Glomerular visceral epithelial cell (primary cell): ENCODE results near the gene LRRTM2.
"Not testable (repeated sequence)": the region's sequence is repeated elsewhere in the genome, so short reads cannot be mapped to it uniquely, and the experiment has no call there.

Experiments
- DNase-seq: peaks from one replicate; pipeline ENCODE4 v3.0.0-alpha.2; 2016; ENCODE audit errors: extremely low spot score

LRRTM2 gene, protein sequence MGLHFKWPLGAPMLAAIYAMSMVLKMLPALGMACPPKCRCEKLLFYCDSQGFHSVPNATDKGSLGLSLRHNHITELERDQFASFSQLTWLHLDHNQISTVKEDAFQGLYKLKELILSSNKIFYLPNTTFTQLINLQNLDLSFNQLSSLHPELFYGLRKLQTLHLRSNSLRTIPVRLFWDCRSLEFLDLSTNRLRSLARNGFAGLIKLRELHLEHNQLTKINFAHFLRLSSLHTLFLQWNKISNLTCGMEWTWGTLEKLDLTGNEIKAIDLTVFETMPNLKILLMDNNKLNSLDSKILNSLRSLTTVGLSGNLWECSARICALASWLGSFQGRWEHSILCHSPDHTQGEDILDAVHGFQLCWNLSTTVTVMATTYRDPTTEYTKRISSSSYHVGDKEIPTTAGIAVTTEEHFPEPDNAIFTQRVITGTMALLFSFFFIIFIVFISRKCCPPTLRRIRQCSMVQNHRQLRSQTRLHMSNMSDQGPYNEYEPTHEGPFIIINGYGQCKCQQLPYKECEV

DNA sequence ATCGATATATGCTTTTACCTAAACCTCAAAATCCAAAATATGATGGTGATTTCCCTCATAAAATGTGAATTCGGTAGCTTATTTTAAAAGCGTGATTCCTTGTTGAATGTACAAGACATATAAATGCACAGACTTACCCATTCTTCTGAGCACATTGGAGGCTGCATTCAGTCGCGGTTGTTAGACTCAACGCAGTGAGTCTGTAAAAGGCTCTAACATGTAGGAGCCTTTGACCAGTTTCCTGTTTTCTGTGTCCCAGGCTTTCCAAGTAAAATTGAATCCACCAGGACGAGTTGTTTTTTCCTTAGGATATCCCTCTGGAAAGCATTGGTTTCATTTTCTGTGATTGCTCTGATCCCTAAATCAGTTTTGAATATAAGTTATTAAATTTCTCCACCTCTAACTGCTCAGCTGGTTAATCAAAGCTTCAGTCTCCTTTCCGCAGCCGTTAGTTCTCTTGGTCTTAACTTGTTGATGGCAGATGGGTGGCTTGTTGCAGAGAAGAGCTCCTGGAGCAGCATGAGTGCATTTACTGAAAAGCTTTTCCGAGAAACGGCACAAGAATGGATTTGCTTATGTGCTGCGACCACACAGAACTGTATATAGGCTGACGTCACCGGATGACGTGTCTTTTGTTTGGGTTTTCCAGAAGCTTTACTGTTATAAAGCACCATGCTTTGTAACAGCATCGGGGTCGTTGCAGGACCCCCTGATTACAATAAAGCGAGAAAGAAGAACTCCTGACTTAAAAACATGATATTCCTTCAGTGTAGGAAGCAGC, at the start of gene LRRTM2:
TSS of gene LRRTM2 (minus strand) at position 565 of the 781 bp plus-strand sequence. CDS start at position 141, 424 bp downstream.
- DNase-seq = peak; percentile 71

DNA sequence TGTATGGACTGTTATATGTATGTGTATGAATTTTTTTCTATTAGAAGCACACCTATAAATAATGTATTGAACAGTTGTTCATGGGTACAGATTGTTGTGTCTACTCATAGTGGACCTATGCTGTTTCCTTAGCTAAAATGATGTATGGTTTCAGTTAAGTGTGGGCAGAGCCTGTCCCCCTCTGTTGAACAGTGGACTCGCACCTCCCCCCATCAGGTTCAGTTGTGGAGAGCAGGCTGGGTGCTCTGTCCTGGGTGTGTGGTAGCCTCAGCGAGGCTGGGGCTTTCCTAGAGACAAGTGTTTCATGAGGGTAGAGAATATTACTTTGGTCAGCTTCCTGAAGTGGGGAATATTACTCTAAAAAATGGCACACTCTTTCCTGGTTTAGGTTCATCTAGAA, 47.4 kb upstream of the LRRTM2 start:
- peak; percentile 39 for DNase-seq

DNA sequence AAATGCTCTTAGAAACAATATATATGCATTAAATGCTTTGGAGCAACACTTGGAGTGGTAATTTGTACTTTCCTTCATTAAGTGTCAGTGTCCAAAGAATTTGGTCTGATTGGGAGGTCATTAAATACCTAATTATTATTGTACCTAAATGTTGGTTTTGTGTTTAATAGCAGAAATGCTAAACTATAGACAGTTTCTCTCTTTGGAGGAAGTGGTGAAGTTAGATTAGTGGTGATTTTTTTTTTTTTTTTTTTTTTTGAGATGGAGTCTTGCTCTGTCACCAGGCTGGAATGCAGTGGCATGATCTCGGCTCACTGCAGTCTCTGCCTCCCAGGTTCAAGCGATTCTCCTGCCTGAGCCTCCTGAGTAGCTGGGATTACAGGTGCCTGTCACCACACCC, 46.2 kb upstream of the LRRTM2 start:
- not testable (repeated sequence) for DNase-seq

DNA sequence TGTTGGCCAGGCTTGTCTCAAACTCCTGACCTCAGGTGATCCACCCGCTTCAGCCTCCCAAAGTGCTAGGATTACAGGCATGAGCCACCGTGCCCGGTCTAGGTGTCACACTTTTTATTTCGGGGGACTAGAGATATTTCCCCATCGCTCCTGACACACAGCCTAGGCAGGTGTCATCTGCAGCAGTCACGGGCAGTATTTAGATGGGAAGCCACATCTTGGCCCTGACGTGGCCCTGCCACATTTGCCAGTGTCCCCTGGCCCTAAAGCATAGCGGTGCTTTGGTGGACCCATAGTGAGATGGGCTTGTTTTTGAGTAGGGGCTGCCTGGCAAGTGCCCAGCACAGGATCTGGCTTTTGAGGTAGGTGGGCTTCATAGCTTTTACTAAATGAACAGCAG, 45.0 kb upstream of the LRRTM2 start:
- no peak for DNase-seq

DNA sequence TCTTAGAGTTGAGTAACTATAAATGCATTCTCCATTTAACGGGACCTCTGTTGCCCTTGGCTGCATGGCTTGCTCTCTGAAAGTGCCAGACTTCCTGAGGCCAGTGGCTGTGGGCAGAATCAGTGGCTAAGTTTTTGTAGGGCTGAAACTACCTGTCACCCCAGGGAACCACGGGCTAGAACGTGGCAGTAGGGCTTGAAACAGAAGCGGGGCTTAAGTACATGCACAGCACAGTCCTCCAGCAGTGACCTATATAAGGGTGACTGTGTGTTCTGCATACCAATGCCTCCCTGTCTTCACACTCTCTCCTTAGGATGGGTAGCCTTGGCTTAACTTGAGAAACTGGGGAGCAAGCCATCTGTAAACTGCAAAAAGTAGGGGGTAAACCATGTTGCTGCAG, 43.6 kb upstream of the LRRTM2 start:
- DNase-seq = no peak

DNA sequence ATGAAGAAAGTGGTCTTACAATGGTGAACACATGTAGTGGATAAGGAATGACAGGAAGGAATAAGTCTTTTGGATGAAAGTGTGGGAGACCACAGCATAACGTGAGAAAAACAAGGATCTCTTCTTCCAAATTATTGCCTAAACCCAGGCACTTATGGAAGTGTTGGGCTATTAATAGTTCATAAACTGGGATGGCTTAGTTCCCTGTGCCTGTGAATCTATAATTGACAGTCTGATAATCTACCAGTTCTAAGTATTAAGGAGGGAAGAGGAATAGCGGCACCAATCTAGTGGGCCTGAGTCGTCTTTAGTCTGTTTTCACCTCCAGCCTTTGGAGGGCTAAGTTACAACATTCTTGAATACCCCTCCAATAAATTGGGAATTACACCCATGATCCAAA, 39.2 kb upstream of the LRRTM2 start:
- DNase-seq = no peak

DNA sequence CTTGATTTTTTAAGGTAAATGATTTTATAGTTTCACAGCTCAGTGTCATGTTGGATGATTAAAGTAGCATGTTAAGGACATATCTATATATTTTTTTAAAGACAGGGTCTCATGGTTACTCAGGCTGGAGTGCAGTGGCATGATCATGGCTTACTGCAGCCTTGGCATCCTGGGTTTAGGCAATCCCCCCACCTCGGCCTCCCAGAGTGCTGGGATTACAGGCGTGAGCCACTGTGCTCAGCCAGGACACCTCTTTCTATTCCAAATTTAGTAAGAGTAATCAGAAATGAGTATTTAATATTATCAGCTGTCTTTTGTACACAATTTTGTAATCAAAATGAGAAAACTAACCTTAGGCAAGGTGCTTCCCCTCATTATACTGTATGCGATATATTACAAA, 38.6 kb upstream of the LRRTM2 start:
- DNase-seq = no peak

DNA sequence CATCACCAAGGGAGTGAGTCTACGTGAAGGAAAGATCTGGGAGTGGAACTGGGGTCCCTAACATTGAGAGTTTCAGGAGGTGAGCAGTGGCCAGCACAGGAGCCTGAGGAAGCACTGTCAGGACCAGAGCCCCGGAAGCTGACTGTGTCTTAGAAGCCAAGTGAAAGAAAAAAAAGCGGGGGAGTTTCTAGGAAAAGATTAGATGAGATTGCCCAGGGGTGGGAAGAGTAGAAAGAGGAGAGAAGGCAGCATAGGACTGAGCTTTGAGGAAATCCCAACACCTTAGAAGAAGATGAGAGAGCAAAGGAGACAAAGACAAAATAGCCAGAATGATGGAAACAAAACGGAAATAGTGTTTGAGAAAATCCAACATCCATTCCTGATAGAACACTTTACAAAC, 37.0 kb upstream of the LRRTM2 start:
- DNase-seq = no peak

DNA sequence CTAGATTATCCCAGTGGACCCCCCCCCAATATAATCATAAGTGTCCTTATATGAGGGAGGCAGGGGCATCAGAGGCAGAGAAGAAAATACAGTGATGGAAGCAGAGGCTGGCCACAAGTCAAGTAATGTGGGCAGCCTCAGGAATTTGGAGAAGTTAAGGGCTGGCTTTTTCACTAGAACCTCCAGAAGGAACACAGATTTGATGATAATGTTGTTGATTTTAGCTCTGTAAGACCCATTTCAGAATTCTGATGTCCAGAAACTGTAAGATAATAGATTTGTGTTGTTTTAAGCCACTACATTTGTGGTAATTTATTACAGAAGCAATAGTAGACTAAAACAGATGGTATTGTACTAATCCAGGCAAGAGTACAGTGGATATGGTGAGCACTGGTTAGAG, 36.3 kb upstream of the LRRTM2 start:
- no peak for DNase-seq

DNA sequence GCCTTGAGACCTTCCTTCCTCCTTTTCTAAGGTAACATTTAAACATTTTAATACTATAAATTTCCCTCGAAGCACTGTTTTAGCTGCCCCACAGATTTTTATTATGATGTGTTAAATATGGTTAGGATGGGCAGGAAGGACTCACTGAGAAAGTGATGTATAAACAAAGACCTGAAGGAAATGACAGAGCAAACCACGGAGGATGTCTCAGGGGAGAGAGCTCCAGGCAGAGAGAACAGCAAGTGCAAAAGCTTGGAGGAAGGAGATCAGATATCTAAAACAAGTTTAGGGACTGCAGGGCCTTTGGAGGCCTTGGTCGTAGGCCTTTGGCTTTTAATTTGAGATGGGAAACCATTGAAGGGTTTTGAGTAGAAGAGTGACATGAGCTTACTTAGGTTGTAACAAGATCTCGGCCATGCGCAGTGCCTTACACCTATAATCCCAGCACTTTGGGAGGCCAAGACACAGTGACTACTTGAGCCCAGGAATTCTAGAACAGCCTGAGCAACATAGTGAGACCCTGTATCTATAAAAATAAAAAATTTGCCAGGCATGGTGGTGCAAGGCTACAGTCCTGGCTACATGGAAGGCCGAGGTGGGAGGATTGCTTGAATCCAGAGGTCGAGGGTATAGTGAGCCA, 35.5 kb upstream of the LRRTM2 start:
- no peak for DNase-seq

DNA sequence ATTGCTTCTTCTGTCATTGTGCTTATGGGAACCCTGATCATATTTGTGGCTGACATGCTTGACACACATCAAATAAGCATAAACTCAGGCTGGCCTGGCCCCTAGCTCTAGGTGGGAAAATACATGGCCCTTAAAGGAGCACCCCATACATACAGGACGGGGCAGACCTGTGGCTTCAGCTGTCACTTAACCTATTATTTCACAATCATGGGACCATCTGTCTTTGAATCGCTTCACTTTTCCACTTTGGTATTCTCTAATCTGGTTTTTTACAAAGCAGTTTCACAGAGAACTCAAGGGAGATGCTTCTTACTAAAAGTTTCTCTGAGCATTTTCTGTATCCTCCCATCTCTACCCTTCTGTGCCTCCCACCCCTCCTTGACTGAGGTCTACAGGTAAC, 34.6 kb upstream of the LRRTM2 start:
- no peak for DNase-seq

DNA sequence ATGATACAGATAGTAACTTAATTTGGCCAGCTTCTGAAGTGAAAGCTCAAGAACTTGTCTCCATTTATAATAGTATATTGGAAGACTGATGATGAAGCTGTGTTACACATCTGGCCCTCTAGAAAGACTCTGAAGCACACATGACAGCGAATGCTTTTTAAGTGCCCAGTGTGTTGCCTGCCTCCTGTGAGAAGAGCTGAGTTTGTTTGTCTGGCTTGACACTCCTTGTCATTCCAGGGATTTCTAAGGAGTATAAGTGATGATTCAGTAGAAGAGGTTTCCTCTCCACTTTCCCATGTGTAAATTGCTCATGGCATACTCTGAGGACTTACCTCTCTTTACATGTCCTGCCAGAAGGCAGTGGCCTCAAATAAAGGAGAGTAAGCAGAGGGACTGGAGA, 30.4 kb upstream of the LRRTM2 start:
- peak; percentile 46 for DNase-seq

DNA sequence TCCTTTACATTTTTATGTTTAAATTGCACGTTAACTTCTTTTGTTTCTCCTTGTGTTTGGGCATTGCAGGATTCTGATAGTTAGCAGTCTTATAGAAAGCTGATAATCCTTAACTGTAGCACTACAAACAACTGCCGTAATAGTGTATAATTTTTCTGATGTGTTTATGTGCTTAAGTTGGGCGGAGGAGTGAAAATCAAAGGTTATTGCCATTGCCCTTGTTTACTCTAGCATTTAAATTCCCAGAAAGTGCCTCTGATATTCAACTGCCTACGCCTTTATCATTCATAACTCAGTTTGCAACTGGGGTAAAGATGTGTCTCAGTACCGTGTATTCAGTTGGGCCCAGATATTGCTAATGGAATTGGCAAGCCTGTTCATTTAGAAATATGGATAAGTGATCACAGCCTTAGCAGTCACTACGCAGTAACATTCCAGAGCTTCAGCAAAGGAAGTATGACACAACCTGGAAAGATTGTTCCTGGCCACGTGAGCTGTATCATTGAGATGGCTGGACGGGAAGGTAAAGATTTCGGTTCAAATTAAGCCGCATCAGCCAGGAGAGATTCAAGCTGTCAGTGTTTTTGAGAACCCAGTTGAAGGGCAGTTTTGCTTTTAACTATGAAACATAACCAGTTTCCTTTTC, 28.1 kb upstream of the LRRTM2 start:
- peak; percentile 33 for DNase-seq

DNA sequence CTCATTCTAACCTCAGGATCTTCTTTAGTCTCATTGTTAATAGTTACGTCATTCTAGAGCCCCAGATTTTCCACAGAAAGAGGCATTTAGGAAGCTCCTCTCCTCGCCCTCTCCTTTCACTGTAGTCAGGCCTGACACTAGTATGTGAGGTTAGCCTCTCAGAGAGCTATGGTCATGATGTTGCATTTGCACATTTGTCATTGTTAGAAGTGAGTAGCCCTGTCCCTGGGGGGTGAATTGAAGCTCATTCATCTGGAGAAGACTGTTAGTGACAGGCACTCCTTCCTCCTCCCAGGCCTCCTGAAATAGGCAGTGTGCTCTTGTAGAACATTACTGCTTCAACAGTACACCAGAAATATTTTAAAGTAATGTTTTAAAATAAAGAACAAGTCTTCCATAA, 26.6 kb upstream of the LRRTM2 start:
- DNase-seq = peak; percentile 27

DNA sequence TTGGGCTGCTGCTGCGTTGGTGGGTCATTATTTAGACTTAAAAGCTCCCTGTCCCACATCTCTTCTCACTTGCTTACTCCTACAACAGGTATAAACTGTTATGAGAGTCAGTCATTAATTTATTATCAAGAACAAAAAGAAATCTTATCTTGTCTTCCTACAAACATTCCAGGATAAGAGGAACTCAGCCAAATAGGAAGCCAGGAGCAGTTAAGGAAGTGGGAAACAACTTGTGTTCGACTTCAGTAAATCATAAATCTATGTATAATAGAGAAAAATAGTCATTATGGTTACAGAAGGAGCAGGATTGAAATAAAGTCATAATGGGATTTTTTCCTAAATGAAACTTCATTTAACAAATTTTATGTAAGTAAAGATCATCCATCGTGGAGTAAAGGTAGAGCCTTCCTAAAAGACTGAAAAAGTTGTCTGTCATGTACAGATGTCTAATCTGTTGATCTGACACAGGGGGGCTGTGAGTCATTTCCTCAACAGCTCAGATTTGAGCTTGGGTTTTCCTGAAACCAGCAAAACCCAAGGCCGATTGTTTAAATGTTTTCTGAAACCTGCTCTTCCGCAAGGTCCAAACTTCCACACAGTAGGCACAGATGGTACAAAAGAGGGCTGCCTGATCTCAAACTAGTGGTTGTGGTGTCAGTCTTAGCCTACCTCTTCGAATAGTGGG, 25.3 kb upstream of the LRRTM2 start:
- DNase-seq = peak; percentile 46

DNA sequence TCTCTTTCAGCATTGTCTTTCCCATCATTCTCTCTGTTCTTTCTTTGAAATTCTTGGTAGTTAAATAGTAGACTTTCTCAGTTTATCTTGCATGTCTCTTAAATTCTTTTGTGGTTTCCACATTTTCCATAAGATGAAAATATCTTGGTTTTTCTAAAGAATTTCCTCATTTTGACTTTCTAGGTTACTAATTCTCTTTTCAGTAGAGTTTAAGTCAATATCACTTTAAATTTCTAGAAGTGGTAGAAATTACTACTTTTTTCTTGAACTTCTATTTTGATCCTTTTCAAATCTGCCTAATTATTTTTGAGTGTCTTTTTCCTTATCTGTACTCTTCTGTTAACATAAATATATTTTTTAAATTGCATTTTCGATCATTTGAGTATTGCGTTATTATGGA, 23.6 kb upstream of the LRRTM2 start:
- no peak for DNase-seq

DNA sequence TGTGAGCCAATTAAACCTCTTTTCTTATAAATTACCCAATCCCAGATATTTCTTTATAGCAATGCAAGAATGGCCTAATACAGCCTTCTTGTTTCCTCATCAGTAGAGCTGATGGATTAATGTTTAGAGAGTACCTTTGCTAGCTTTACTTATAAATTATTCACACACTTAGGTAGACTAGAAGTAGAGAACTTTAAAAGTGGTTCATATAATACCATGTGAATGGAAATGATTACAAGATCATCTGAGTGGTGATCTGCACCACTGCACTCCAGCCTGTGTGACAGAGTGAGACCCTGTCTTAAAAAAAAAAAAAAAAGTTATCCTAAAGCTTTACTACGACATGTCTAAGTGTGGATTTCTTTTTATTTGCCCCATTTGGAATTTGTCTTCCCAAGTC, 23.2 kb upstream of the LRRTM2 start:
- no peak for DNase-seq

DNA sequence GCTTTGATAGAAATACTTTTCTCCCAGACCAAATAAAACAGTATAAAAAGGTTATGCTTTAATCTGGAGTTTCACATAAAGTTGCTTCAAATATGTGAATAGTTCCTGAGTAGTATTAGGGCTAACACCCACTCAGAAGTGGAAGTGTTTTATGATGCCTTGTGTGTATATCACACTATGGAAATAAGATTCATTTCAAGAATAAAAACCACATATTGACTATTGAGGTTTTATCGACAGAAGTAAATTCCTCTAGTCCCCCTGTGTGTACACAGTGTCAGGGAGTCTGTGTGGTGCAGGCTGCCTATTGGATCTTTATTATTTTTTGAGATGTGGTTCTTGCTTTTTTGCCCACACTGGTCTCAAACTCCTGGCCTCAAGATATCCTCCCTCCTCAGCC, 20.8 kb upstream of the LRRTM2 start:
- no peak for DNase-seq

DNA sequence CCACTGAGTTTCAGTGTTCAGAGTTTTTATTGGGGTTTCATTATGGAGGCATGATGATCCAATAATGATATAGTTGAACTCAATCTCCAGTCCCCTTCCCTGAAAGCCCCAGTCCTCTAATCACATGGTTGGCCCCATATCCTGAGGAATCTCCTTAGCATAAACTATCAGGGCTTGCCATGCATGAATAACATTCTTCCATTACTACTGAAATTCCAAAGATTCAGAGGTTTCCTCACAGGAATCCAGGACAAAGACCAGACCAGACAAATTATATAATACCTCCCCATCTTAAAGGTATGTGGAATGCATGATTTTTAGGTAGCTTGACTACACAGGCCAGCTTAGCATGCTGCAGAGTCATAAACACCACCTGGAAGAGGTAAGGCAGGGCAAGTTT, 15.5 kb upstream of the LRRTM2 start:
- no peak for DNase-seq

DNA sequence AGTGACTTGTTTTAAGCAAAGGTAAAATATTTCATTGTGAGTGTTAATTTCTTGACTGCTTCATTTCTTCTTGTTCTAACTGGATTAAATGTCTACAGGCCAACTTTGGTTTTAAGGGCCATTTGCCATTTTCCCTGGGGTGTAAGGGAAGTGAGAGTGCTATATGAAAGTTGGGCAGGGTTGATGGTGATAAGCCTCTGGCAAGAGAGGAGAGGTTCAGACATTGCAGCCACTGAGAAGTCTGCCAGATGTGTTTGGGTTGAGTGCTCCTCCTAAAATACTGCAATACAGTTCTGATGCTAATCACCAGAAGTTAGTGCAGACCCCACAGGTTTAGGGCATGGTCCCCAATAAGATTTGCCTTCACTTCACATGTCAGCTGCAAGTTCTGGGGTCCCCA, 14.9 kb upstream of the LRRTM2 start:
- DNase-seq = no peak

DNA sequence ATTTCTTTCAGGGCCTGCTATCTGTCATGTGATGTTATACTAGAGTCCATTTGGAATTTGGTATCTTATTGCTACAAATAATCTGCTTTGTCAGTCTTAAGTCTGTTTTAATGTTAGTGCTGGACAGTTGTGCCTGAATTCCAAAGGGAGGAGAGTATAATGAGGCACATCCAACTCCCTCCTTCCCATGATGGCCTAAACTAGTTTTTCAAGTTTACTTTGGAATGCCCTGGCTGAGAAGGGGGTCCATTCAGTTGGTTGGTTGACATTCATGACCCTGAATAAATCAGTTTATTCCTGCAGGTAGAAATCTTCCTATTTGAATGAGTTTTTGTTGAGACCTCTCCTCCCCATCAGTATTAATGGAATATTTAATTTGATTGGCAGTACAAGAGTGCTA, 9.4 kb upstream of the LRRTM2 start:
- DNase-seq = no peak
